SH-SY5Y (cell line): ENCODE results near the gene LGALS13.

Source experiments
- GATA2 ChIP-seq: IDR thresholded peaks from 2 replicates; pipeline ENCODE4 v1.6.1; 2011; ENCODE audit warnings: mild to moderate bottlenecking, low read depth, low read length
- GATA3 ChIP-seq: IDR thresholded peaks from 2 replicates; pipeline ENCODE4 v1.6.1; 2011; ENCODE audit warnings: low read depth, mild to moderate bottlenecking, low read length, moderate library complexity

DNA sequence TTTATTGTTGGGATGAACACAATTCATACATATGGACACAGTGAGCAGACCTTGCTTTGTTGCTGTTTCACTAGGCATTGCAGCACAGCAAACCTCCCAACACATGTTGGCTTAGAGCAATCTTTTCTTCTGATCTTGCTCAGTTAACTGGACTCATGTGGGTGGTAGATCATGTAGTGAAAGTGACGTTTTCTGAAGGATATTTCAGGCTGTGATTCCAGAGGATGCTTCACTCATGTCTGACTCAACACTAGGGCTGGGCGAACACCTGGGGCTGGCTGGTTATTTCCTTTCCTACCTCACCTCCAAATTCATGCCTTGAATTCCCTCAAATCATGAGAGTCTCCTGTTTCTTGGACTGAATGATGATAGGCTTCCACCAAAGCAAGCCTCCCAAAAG lies 14.3 kb upstream of the LGALS13 start:
- TF ChIP-seq GATA2 (no peak), GATA3 (no peak)
